Activated T-cell treated with anti-CD3 and anti-CD28 coated beads, Interleukin-2, amount 50 U/mL, for 4 hours (primary cell): Measurements from ENCODE around the gene PICK1. TPM values are rescaled to one million over a fixed set of nuclear protein-coding genes. Genes with fewer than 3 reads are reported as not detected.
A peak's percentile ranks its signal among the peaks of the same experiment; 100 is the strongest.

Experiments
- ATAC-seq, 2 donors: fragments of 200-7000 bp; cut with Tn5 transposase; one replicate each; pipeline ENCODE4 v1.10.0; 2021
- DNase-seq: peaks from one replicate; pipeline ENCODE4 v3.0.0-alpha.2; 2020
- H3K27me3 Mint-ChIP-seq: one replicate; pipeline ENCODE4 v1.8.0; 2021; ENCODE audit warnings: low read depth, mixed read lengths
- H3K36me3 Mint-ChIP-seq: one replicate; pipeline ENCODE4 v1.8.0; 2022; ENCODE audit warnings: mixed read lengths; ENCODE audit not compliant: insufficient read depth
- H3K4me1 Mint-ChIP-seq: one replicate; pipeline ENCODE4 v1.8.0; 2021; ENCODE audit warnings: low read depth, mixed read lengths
- H3K4me3 Mint-ChIP-seq: one replicate; pipeline ENCODE4 v1.8.0; 2021; ENCODE audit warnings: mild to moderate bottlenecking, moderate library complexity, mixed read lengths
- H3K9me3 Mint-ChIP-seq: one replicate; pipeline ENCODE4 v1.8.0; 2021; ENCODE audit warnings: mixed read lengths
- total RNA-seq, 3 donors: library from RNA; stranded (reverse); gene quantifications; one replicate each; pipeline ENCODE4 v1.2.1, GENCODE V29; 2021

The PICK1 gene
- total RNA-seq, 3 donors from 2014 or later: 21.7 to 24.2 (median 23.1) TPM

- no peak overlapping the region for H3K4me3 Mint-ChIP-seq
- H3K4me1 Mint-ChIP-seq: no peaks in the 10 kb centered on the region
- DNase-seq: no peak
- H3K9me3 Mint-ChIP-seq: no peaks in the 10 kb centered on the region
- H3K27me3 Mint-ChIP-seq: no peaks in the 10 kb centered on the region
- ATAC-seq: no peak
- H3K36me3 Mint-ChIP-seq: peaks cover 11% of the 10 kb centered on the region
Measured at GRCh38 chr22:38098410-38099249, 41.4 kb downstream of the PICK1 start.

- DNase-seq: no peak
- Mint-ChIP-seq H3K4me3 (no peak overlapping the region), H3K9me3 (no peaks in the 10 kb centered on the region), H3K27me3 (no peaks in the 10 kb centered on the region), H3K36me3 (peaks cover 2% of the 10 kb centered on the region), H3K4me1 (peaks cover 8% of the 10 kb centered on the region)
- no peak for ATAC-seq
Measured at GRCh38 chr22:38103641-38104040, 46.4 kb downstream of the PICK1 start.

GRCh38 chr22:38104084-38104483 is 46.9 kb downstream of the PICK1 start:
- ATAC-seq: no peak
- Mint-ChIP-seq H3K27me3 (no peaks in the 10 kb centered on the region), H3K9me3 (no peaks in the 10 kb centered on the region), H3K36me3 (peaks cover 2% of the 10 kb centered on the region), H3K4me1 (peaks cover 8% of the 10 kb centered on the region), H3K4me3 (no peak overlapping the region)
- no peak for DNase-seq

GRCh38 chr22:38106814-38107578 is 49.8 kb downstream of the PICK1 start:
- Mint-ChIP-seq H3K27me3 (no peaks in the 10 kb centered on the region), H3K4me3 (no peak overlapping the region), H3K9me3 (no peaks in the 10 kb centered on the region), H3K4me1 (peaks cover 8% of the 10 kb centered on the region), H3K36me3 (no peaks in the 10 kb centered on the region)
- ATAC-seq (no peak), DNase-seq (no peak)

GRCh38 chr22:38107692-38108515 is 50.7 kb downstream of the PICK1 start:
- H3K4me3 Mint-ChIP-seq: no peak overlapping the region

GRCh38 chr22:38108561-38109319 is 51.5 kb downstream of the PICK1 start:
- Mint-ChIP-seq H3K27me3 (no peaks in the 10 kb centered on the region), H3K4me3 (no peak overlapping the region), H3K4me1 (peaks cover 8% of the 10 kb centered on the region), H3K36me3 (peaks cover 1% of the 10 kb centered on the region), H3K9me3 (no peaks in the 10 kb centered on the region)
- DNase-seq: no peak
- peak; percentile 21 to 35 for ATAC-seq

More at GRCh38 chr22:38107692-38108515, 50.7 kb downstream of the PICK1 start:
- Mint-ChIP-seq H3K27me3 (no peaks in the 10 kb centered on the region), H3K36me3 (peaks cover 1% of the 10 kb centered on the region), H3K9me3 (no peaks in the 10 kb centered on the region), H3K4me1 (peaks cover 8% of the 10 kb centered on the region)
- no peak for DNase-seq
- ATAC-seq: peak in 1 of 2 donors; percentile 15

GRCh38 chr22:38109371-38110001 is 52.3 kb downstream of the PICK1 start:
- H3K4me1 Mint-ChIP-seq: peaks cover 5% of the 10 kb centered on the region
- no peak overlapping the region for H3K4me3 Mint-ChIP-seq
- no peaks in the 10 kb centered on the region for H3K9me3 Mint-ChIP-seq
- peaks cover 3% of the 10 kb centered on the region for H3K36me3 Mint-ChIP-seq
- no peaks in the 10 kb centered on the region for H3K27me3 Mint-ChIP-seq
- DNase-seq (no peak), ATAC-seq (peak in 1 of 2 donors; percentile 8)

GRCh38 chr22:38110008-38110862 is 53.0 kb downstream of the PICK1 start, which contains the start of gene BAIAP2L2:
Gene BAIAP2L2 (minus strand): TSS chr22:38110684. CDS start chr22:38110525, 159 bp downstream.
- DNase-seq: no peak

GRCh38 chr22:38110863-38111852 is 54.0 kb downstream of the PICK1 start:
- no peak overlapping the region for H3K4me3 Mint-ChIP-seq

More at GRCh38 chr22:38110008-38110862, 53.0 kb downstream of the PICK1 start, which contains the start of gene BAIAP2L2:
- ATAC-seq: no peak
- H3K27me3 Mint-ChIP-seq: no peaks in the 10 kb centered on the region
- no peaks in the 10 kb centered on the region for H3K4me1 Mint-ChIP-seq
- peaks cover 5% of the 10 kb centered on the region for H3K36me3 Mint-ChIP-seq
- H3K4me3 Mint-ChIP-seq: no peak within 1 kb of the TSS
- no peaks in the 10 kb centered on the region for H3K9me3 Mint-ChIP-seq

GRCh38 chr22:38111925-38112355 is 54.7 kb downstream of the PICK1 start:
- ATAC-seq (no peak), DNase-seq (no peak)
- peaks cover 9% of the 10 kb centered on the region for H3K36me3 Mint-ChIP-seq
- no peaks in the 10 kb centered on the region for H3K27me3 Mint-ChIP-seq
- H3K9me3 Mint-ChIP-seq: no peaks in the 10 kb centered on the region
- H3K4me1 Mint-ChIP-seq: no peaks in the 10 kb centered on the region
- H3K4me3 Mint-ChIP-seq: no peak overlapping the region

More at GRCh38 chr22:38110863-38111852, 54.0 kb downstream of the PICK1 start:
- H3K9me3 Mint-ChIP-seq: no peaks in the 10 kb centered on the region
- ATAC-seq (no peak), DNase-seq (no peak)
- H3K27me3 Mint-ChIP-seq: no peaks in the 10 kb centered on the region
- H3K36me3 Mint-ChIP-seq: peaks cover 7% of the 10 kb centered on the region
- H3K4me1 Mint-ChIP-seq: no peaks in the 10 kb centered on the region

GRCh38 chr22:38112381-38112780 is 55.2 kb downstream of the PICK1 start:
- Mint-ChIP-seq H3K4me3 (no peak overlapping the region), H3K27me3 (no peaks in the 10 kb centered on the region), H3K36me3 (peaks cover 9% of the 10 kb centered on the region), H3K9me3 (no peaks in the 10 kb centered on the region), H3K4me1 (no peaks in the 10 kb centered on the region)
- ATAC-seq (no peak), DNase-seq (no peak)
